ENCODE measurements around the gene PLCL2.

DNA sequence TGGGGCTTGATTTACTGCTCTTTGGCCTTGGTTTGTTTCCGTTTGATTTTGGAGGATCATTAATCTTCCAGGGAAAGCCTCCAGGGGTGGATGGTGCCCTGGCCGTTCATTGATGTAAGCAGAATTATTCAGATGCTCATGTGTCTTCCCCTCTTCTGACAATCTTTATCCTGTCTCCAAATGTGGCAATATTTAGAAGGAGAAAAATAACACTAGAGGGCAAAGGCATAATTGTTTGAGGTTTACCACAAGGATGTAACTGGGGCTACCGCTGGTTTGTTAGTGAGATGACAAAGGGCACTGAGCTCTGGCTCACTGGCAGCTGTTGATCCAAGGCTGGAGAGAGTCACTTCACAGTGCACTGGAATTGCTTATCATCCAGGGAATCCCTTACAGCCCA is 18.2 kb upstream of the PLCL2 start:
- TF ChIP-seq, protein P1, sequence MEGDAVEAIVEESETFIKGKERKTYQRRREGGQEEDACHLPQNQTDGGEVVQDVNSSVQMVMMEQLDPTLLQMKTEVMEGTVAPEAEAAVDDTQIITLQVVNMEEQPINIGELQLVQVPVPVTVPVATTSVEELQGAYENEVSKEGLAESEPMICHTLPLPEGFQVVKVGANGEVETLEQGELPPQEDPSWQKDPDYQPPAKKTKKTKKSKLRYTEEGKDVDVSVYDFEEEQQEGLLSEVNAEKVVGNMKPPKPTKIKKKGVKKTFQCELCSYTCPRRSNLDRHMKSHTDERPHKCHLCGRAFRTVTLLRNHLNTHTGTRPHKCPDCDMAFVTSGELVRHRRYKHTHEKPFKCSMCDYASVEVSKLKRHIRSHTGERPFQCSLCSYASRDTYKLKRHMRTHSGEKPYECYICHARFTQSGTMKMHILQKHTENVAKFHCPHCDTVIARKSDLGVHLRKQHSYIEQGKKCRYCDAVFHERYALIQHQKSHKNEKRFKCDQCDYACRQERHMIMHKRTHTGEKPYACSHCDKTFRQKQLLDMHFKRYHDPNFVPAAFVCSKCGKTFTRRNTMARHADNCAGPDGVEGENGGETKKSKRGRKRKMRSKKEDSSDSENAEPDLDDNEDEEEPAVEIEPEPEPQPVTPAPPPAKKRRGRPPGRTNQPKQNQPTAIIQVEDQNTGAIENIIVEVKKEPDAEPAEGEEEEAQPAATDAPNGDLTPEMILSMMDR (IDR thresholded peaks at IDR 0.05), result no peak
- TF ChIP-seq POLR2AphosphoS5 (IDR thresholded peaks at IDR 0.05; ENCODE audit: low read depth, low read length), result no peak

Data from Panc1 (cell line).